ENCODE measurements around the gene ATG16L1. TPM values are rescaled to one million over a fixed set of nuclear protein-coding genes. Genes with fewer than 3 reads are reported as not detected.

ATG16L1 gene
- total and polyA plus RNA-seq, 7 experiments from 2014 or later: 16.0 to 115 (median 80.9) TPM

DNA sequence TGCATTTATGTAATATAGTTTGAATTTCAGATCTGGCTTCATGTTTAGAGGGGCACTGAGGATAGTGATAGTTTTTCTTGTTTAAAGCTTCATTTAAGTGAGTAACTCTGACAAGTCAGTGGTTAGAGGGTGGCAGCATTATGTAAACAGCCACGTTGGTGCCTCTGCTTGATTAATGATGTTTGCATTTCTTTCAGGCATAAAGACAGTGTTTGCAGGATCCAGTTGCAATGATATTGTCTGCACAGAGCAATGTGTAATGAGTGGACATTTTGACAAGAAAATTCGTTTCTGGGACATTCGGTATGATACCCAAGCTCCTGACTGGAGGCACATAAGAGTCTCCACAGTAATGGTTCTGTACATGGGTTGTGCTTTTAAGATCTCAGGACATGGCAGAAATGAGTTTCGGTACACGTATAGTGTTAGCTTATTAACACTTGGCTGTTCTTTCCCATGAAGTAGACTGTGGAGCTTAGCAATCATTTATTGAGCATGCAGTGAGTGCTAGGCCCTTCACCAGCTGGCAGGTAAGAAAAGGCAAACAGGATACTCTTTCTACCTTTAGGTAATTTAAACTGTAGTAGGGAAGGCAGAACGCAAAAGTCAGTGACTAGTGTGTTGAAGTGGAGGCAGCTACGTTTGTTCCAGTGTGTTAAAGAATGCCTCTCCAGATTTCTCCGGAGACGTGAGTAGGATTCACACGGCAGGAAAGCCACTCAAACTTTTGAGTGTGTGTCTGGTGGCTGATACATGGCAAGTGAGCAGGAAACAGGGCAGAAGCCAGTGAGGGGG lies 38.8 kb downstream of the ATG16L1 start:
- ATAC-seq (no peak), DNase-seq (no peak)
- intact Hi-C loops (cut with micrococcal nuclease): no loop called here
- Histone ChIP-seq H3K36me3 (ENCODE audit: control insufficient read depth in 2 of 3, insufficient read depth in 3 of 3, low read length in 3 of 3) (peaks cover 49 to 99% (median 73%) of the 10 kb centered on the region in 3 experiments), H3K4me3 (ENCODE audit: low read length) (no peak overlapping the region), H3K27me3 (ENCODE audit: control insufficient read depth in 2 of 2, insufficient read depth in 2 of 2, low read length in 2 of 2) (no peaks in the 10 kb centered on the region), H3K9me3 (ENCODE audit: control insufficient read depth in 2 of 3, low read length in 3 of 3) (no peaks in the 10 kb centered on the region), H3K4me1 (ENCODE audit: control insufficient read depth in 2 of 2, insufficient read depth in 2 of 2, low read length in 2 of 2) (no peaks in the 10 kb centered on the region), H3K27ac (ENCODE audit: low read depth, low read length) (no peak overlapping the region)
- ChIA-PET POLR2A (interaction anchor here (0.6 to 1.9 kb wide), 3 partner anchors 10 to 41 kb away, joined by 3 to 5 read pairs (median 4); no protein-coding TSS in a partner anchor), CTCF (no interaction called here)
- Mint-ChIP-seq H3K4me3 (no peak overlapping the region), H3K4me1 (peaks cover 0 to 16% (median 3%) of the 10 kb centered on the region in 7 donors), H3K27me3 (no peaks in the 10 kb centered on the region), H3K27ac (peak overlapping the region in 8 of 9 donors; percentile 29 to 90 (median 76)), H3K36me3 (peaks cover 28 to 77% (median 44%) of the 10 kb centered on the region in 5 donors), H3K9me3 (peaks cover 0 to under 1% (median 0%) of the 10 kb centered on the region in 11 donors)

DNA sequence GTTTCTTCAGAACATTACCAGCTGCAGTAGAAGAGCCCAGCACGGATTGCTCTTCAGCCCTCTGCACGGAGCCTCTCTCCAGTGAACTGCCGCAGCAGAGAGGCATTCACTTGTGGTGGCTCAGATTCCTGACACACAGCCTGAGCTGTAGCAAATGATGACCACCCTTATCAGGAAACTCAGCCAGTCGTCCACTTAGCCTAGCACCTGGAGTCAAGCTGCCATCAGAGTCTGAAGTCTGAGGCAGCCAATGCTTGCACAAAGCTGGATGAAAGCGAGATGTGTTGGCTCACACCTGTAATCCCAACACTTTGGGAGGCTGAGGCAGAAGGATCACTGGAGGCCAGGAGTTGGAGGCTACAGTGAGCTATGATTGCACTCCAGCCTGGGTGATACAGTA lies 44.4 kb downstream of the ATG16L1 start:
- POLR2A ChIA-PET: interaction anchor here (0.6 to 0.8 kb wide), 2 partner anchors 38 to 120 kb away, joined by 3 read pairs; no protein-coding TSS in a partner anchor
- Mint-ChIP-seq H3K27me3 (no peaks in the 10 kb centered on the region), H3K4me3 (no peak overlapping the region), H3K4me1 (peaks cover 0 to 14% (median 1%) of the 10 kb centered on the region in 7 donors), H3K27ac (peak overlapping the region in 6 of 9 donors; percentile 0 to 83 (median 40)), H3K9me3 (peaks cover 0 to 1% (median 0%) of the 10 kb centered on the region in 11 donors), H3K36me3 (peaks cover 20 to 58% (median 24%) of the 10 kb centered on the region in 5 donors)
- DNase-seq (no peak), ATAC-seq (no peak)
- Histone ChIP-seq H3K9me3 (ENCODE audit: control insufficient read depth in 2 of 3, low read length in 3 of 3) (no peaks in the 10 kb centered on the region), H3K27ac (ENCODE audit: low read depth, low read length) (no peak overlapping the region), H3K27me3 (ENCODE audit: control insufficient read depth in 2 of 2, insufficient read depth in 2 of 2, low read length in 2 of 2) (no peaks in the 10 kb centered on the region), H3K4me1 (ENCODE audit: control insufficient read depth in 2 of 2, insufficient read depth in 2 of 2, low read length in 2 of 2) (no peaks in the 10 kb centered on the region), H3K36me3 (ENCODE audit: control insufficient read depth in 2 of 3, insufficient read depth in 3 of 3, low read length in 3 of 3) (peaks cover 29 to 53% (median 42%) of the 10 kb centered on the region in 3 experiments), H3K4me3 (ENCODE audit: low read length) (no peak overlapping the region)
- CTCF ChIA-PET: no interaction called here
- intact Hi-C loops (cut with micrococcal nuclease): no loop called here

- Mint-ChIP-seq H3K9me3 (peaks cover 0 to 1% (median 0%) of the 10 kb centered on the region in 11 donors), H3K36me3 (peaks cover 17 to 46% (median 21%) of the 10 kb centered on the region in 5 donors), H3K27ac (peak overlapping the region in 3 of 9 donors; percentile 72 to 80 (median 78)), H3K4me3 (no peak overlapping the region), H3K4me1 (peaks cover 0 to 14% (median 1%) of the 10 kb centered on the region in 7 donors), H3K27me3 (no peaks in the 10 kb centered on the region)
- H3K4me1 ChIP-seq (ENCODE audit: control insufficient read depth in 2 of 2, insufficient read depth in 2 of 2, low read length in 2 of 2): no peaks in the 10 kb centered on the region
- DNase-seq: no peak
- H3K9me3 ChIP-seq (ENCODE audit: control insufficient read depth in 2 of 3, low read length in 3 of 3): no peaks in the 10 kb centered on the region
- peaks cover 20 to 41% (median 32%) of the 10 kb centered on the region in 3 experiments for H3K36me3 ChIP-seq (ENCODE audit: control insufficient read depth in 2 of 3, insufficient read depth in 3 of 3, low read length in 3 of 3)
- intact Hi-C loops (cut with micrococcal nuclease): no loop called here
- H3K27me3 ChIP-seq (ENCODE audit: control insufficient read depth in 2 of 2, insufficient read depth in 2 of 2, low read length in 2 of 2): no peaks in the 10 kb centered on the region
- ChIA-PET POLR2A (no interaction called here), CTCF (interaction anchor here (0.7 kb wide), 1 partner anchor 10 kb away, joined by 3 read pairs; no protein-coding TSS in a partner anchor)
- H3K4me3 ChIP-seq (ENCODE audit: low read length): no peak overlapping the region
- no peak overlapping the region for H3K27ac ChIP-seq (ENCODE audit: low read depth, low read length)
- ATAC-seq: no peak
These were observed 45.6 kb downstream of the ATG16L1 start for GRCh38 chr2:233297076-233297475.

DNA sequence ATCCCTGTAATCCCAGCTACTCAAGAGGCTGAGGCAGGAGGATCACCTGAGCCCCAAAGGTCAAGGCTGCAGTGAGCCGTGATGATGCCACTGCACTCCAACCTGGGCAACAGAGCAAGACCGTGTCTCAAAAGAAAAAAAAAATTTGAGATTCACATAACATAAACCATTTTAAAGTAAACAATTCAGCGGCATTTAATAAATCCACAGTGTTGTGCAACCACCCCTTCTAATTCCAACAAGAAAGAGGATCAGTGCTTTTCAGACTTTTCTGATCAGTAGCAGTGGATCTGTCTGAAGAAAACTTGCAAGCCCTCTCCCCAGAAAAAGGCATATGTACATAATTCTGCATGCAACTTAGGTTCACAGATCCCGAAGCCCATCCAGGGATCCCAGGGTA lies 48.9 kb downstream of the ATG16L1 start:
- Histone ChIP-seq H3K36me3 (ENCODE audit: control insufficient read depth in 2 of 3, insufficient read depth in 3 of 3, low read length in 3 of 3) (peaks cover 0 to 8% (median 6%) of the 10 kb centered on the region in 3 experiments), H3K4me3 (ENCODE audit: low read length) (no peak overlapping the region), H3K4me1 (ENCODE audit: control insufficient read depth in 2 of 2, insufficient read depth in 2 of 2, low read length in 2 of 2) (no peaks in the 10 kb centered on the region), H3K9me3 (ENCODE audit: control insufficient read depth in 2 of 3, low read length in 3 of 3) (no peaks in the 10 kb centered on the region), H3K27me3 (ENCODE audit: control insufficient read depth in 2 of 2, insufficient read depth in 2 of 2, low read length in 2 of 2) (no peaks in the 10 kb centered on the region), H3K27ac (ENCODE audit: low read depth, low read length) (no peak overlapping the region)
- ATAC-seq: no peak
- Mint-ChIP-seq H3K27me3 (peaks cover 0 to 3% (median 0%) of the 10 kb centered on the region in 5 donors), H3K27ac (peak overlapping the region in 2 of 9 donors; percentile 8 to 21), H3K9me3 (no peaks in the 10 kb centered on the region), H3K4me1 (peaks cover 0 to 11% (median 1%) of the 10 kb centered on the region in 7 donors), H3K36me3 (peaks cover 0 to 13% (median 5%) of the 10 kb centered on the region in 5 donors), H3K4me3 (no peak overlapping the region)
- POLR2A ChIA-PET: no interaction called here
- intact Hi-C loops (cut with micrococcal nuclease): no loop called here
- no peak for DNase-seq
- CTCF ChIA-PET: no interaction called here

GRCh38 chr2:233301248-233301647 lies 49.8 kb downstream of the ATG16L1 start:
- ChIA-PET POLR2A (no interaction called here), CTCF (no interaction called here)
- no peak overlapping the region for H3K4me3 ChIP-seq (ENCODE audit: low read length)
- no peaks in the 10 kb centered on the region for H3K9me3 ChIP-seq (ENCODE audit: control insufficient read depth in 2 of 3, low read length in 3 of 3)
- Mint-ChIP-seq H3K4me1 (peaks cover 0 to 11% (median 2%) of the 10 kb centered on the region in 7 donors), H3K27me3 (peaks cover 0 to 3% (median 0%) of the 10 kb centered on the region in 5 donors), H3K4me3 (no peak overlapping the region), H3K36me3 (peaks cover 0 to 5% (median 2%) of the 10 kb centered on the region in 5 donors), H3K9me3 (no peaks in the 10 kb centered on the region), H3K27ac (peak overlapping the region in 1 of 9 donors; percentile 50)
- no peak for ATAC-seq
- H3K27me3 ChIP-seq (ENCODE audit: control insufficient read depth in 2 of 2, insufficient read depth in 2 of 2, low read length in 2 of 2): no peaks in the 10 kb centered on the region
- H3K27ac ChIP-seq (ENCODE audit: low read depth, low read length): no peak overlapping the region
- intact Hi-C loops (cut with micrococcal nuclease): no loop called here
- no peaks in the 10 kb centered on the region for H3K4me1 ChIP-seq (ENCODE audit: control insufficient read depth in 2 of 2, insufficient read depth in 2 of 2, low read length in 2 of 2)
- no peak for DNase-seq
- no peaks in the 10 kb centered on the region for H3K36me3 ChIP-seq (ENCODE audit: control insufficient read depth in 2 of 3, insufficient read depth in 3 of 3, low read length in 3 of 3)

DNA sequence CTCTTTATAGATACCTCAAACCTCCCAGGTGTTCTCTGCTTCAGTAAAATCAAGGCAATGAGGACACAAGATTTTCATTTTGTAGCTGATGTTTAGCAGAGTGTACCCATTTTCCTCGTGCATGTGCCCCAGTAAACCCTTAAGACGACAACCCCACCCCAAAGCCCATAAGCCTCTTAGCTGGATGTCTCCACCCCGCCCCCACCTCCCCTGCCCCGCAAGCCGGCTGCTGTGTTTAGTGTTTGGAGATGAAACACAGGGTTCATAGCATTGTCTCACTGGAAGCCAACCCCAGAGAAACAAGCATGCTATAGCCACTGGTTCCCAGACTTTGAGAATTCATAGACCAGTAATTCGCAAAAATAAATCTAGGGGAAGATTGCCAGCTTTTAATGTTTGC lies 50.3 kb downstream of the ATG16L1 start:
- DNase-seq (no peak), ATAC-seq (no peak)
- H3K36me3 Mint-ChIP-seq: peaks cover 0 to 3% (median 0%) of the 10 kb centered on the region in 5 donors
- H3K27ac Mint-ChIP-seq: peak overlapping the region in 1 of 9 donors; percentile 58
- H3K4me1 Mint-ChIP-seq: peaks cover 0 to 11% (median 4%) of the 10 kb centered on the region in 7 donors
- H3K4me3 ChIP-seq (ENCODE audit: low read length): no peak overlapping the region
- H3K4me3 Mint-ChIP-seq: no peak overlapping the region
- no peaks in the 10 kb centered on the region for H3K9me3 ChIP-seq (ENCODE audit: control insufficient read depth in 2 of 3, low read length in 3 of 3)
- no peak overlapping the region for H3K27ac ChIP-seq (ENCODE audit: low read depth, low read length)
- CTCF ChIA-PET: no interaction called here
- intact Hi-C loops (cut with micrococcal nuclease): no loop called here
- POLR2A ChIA-PET: no interaction called here
- no peaks in the 10 kb centered on the region for H3K4me1 ChIP-seq (ENCODE audit: control insufficient read depth in 2 of 2, insufficient read depth in 2 of 2, low read length in 2 of 2)
- H3K27me3 ChIP-seq (ENCODE audit: control insufficient read depth in 2 of 2, insufficient read depth in 2 of 2, low read length in 2 of 2): no peaks in the 10 kb centered on the region
- no peaks in the 10 kb centered on the region for H3K36me3 ChIP-seq (ENCODE audit: control insufficient read depth in 2 of 3, insufficient read depth in 3 of 3, low read length in 3 of 3)
- H3K9me3 Mint-ChIP-seq: no peaks in the 10 kb centered on the region
- H3K27me3 Mint-ChIP-seq: peaks cover 0 to 3% (median 0%) of the 10 kb centered on the region in 5 donors
